ENCODE results near the gene PITPNC1. TPM values are rescaled to one million over a fixed set of nuclear protein-coding genes. Genes with fewer than 3 reads are reported as not detected.

Gene PITPNC1
- total and polyA plus RNA-seq, 11 donors = 7.0 to 20.8 (median 11.3) TPM

DNA sequence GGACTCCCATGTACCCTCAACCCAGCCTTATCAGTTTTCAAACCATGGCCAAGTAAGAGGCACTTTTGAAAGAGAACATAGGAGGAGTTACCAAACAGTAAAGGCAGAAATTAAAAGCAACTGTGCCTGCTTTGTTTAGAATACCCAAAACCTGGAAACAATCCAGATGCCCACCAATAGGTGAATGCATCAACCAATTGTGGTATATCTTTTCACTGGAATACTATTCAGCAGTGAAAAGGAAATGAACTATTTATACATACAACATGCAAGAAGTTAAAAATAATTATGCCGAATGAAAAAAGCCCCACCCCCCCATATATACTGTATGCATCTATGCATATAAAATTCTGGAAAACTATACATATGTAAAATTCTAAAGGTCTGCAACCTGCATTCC lies 37.0 kb downstream of the PITPNC1 start:
- ATAC-seq (no peak), DNase-seq (no peak)
- no peaks in the 10 kb centered on the region for H3K36me3 ChIP-seq
- H3K9me3 ChIP-seq = peaks cover 0 to 7% (median 0%) of the 10 kb centered on the region in 12 donors
- intact Hi-C loops (cut with DNase I) = no loop called here
- no peaks in the 10 kb centered on the region for H3K27me3 ChIP-seq
- TF ChIP-seq POLR2A (IDR thresholded peaks at IDR 0.05) = no peak
- TF ChIP-seq, protein P1, sequence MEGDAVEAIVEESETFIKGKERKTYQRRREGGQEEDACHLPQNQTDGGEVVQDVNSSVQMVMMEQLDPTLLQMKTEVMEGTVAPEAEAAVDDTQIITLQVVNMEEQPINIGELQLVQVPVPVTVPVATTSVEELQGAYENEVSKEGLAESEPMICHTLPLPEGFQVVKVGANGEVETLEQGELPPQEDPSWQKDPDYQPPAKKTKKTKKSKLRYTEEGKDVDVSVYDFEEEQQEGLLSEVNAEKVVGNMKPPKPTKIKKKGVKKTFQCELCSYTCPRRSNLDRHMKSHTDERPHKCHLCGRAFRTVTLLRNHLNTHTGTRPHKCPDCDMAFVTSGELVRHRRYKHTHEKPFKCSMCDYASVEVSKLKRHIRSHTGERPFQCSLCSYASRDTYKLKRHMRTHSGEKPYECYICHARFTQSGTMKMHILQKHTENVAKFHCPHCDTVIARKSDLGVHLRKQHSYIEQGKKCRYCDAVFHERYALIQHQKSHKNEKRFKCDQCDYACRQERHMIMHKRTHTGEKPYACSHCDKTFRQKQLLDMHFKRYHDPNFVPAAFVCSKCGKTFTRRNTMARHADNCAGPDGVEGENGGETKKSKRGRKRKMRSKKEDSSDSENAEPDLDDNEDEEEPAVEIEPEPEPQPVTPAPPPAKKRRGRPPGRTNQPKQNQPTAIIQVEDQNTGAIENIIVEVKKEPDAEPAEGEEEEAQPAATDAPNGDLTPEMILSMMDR (IDR thresholded peaks at IDR 0.05) = no peak
- no peak overlapping the region for H3K27ac ChIP-seq
- WGBS, 4 donors = 92 to 100% (median 98%) methylated on average over 1 of the region's 1 CpG
- H3K4me3 ChIP-seq = no peak overlapping the region
- H3K4me1 ChIP-seq = peaks cover 0 to 29% (median 4%) of the 10 kb centered on the region in 12 donors

DNA sequence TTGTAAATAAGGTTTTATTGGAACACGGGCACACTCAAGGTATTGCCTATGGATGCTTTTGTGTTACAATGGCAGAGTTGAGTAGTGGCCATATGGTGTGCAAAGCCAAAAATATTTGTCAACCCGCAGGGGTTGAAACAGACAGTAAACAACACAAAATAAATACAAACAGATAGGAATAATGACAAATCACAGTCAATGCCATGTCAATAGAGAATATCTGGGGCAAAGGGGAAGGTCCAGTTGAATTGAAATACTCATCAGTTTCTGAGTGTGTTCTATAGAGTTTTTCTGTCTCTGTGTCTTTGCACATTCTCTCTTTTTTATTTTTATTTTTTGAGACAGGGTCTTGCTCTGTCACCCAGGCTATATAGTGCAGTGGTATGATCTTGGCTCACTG lies 37.5 kb downstream of the PITPNC1 start:
- Histone ChIP-seq H3K27me3 (no peaks in the 10 kb centered on the region), H3K9me3 (peaks cover 0 to 7% (median 0%) of the 10 kb centered on the region in 12 donors), H3K4me1 (peaks cover 0 to 33% (median 4%) of the 10 kb centered on the region in 12 donors), H3K4me3 (no peak overlapping the region), H3K27ac (no peak overlapping the region), H3K36me3 (no peaks in the 10 kb centered on the region)
- TF ChIP-seq, protein P1 (IDR thresholded peaks at IDR 0.05) = no peak
- TF ChIP-seq POLR2A (IDR thresholded peaks at IDR 0.05) = no peak
- ATAC-seq = no peak
- no peak for DNase-seq
- intact Hi-C loops (cut with DNase I) = no loop called here
- WGBS, 4 donors = 93 to 99% (median 96%) methylated on average over 2 of the region's 2 CpGs

DNA sequence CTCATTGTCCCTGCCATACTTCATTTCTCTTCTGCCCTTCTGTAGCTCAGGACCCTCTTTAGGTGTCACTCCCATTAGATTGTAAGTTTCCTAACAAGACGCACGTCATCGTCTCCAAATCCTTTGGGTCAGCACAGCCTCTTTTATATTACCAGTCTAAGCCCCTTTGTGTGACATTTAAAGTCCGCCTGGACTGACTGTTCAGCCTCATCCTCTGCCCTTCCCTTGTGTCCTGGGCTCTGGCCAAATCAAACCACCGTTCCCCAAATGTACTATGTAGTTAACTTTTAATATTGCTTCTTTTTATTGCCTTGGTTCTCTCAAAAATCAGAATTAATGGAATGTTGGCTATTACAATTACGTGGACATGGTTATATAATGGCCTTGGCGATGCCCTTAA lies 38.2 kb downstream of the PITPNC1 start:
- intact Hi-C loops (cut with DNase I) = no loop called here

DNA sequence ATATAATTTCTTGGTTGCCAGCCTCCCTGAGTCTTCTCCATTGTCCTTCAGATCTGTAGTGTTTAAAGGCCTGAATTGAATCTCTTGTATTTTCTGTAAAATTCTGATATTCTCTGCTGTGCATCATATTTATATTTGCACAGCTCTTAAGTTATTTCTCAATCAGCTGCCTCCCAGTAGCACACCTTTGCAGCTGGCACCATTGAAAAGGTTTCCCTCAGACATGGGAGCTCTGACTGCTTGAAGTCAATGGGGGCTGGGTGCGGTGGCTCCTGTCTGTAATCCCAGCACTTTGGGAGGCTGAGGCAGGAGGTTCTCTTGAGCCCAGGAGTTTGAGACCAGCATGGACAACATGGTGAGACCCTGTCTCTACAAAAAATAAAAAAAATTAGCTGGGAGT lies 40.4 kb downstream of the PITPNC1 start:
- intact Hi-C loops (cut with DNase I) = no loop called here
- ATAC-seq (no peak), DNase-seq (no peak)
- no peak overlapping the region for H3K4me3 ChIP-seq
- H3K9me3 ChIP-seq = peaks cover 0 to 7% (median 0%) of the 10 kb centered on the region in 12 donors
- 98 to 100% (median 99%) methylated on average over 1 of the region's 1 CpG for WGBS, 4 donors
- peaks cover 0 to 46% (median 12%) of the 10 kb centered on the region in 12 donors for H3K4me1 ChIP-seq
- H3K27me3 ChIP-seq = no peaks in the 10 kb centered on the region
- TF ChIP-seq POLR2A (IDR thresholded peaks at IDR 0.05) = no peak
- TF ChIP-seq, protein P1 (IDR thresholded peaks at IDR 0.05) = no peak
- no peak overlapping the region for H3K27ac ChIP-seq
- H3K36me3 ChIP-seq = no peaks in the 10 kb centered on the region

More for the DNA sequence above, 38.2 kb downstream of the PITPNC1 start:
- DNase-seq = no peak
- 75 to 84% (median 81%) methylated on average over 7 of the region's 7 CpGs for WGBS, 4 donors
- no peak for ATAC-seq
- Histone ChIP-seq H3K27me3 (no peaks in the 10 kb centered on the region), H3K36me3 (no peaks in the 10 kb centered on the region), H3K27ac (no peak overlapping the region), H3K4me1 (peaks cover 0 to 40% (median 4%) of the 10 kb centered on the region in 12 donors), H3K4me3 (no peak overlapping the region), H3K9me3 (peaks cover 0 to 7% (median 0%) of the 10 kb centered on the region in 12 donors)
- TF ChIP-seq, protein P1 (IDR thresholded peaks at IDR 0.05) = no peak
- no peak for TF ChIP-seq POLR2A (IDR thresholded peaks at IDR 0.05)
